Right lung (tissue), 5 donors: ENCODE results near the gene RYR2. TPM values are rescaled to one million over a fixed set of nuclear protein-coding genes. Genes with fewer than 3 reads are reported as not detected.

ENCODE experiments used
- DNase-seq, 2 donors: peaks; one replicate each; pipeline ENCODE4 v3.0.0-alpha.2; 2013
- polyA plus RNA-seq, 5 donors: library from polyadenylated mRNA; unstranded; fragments of 120-200 nt; gene quantifications; one replicate each; pipeline versions ENCODE4 v1.2.1 to v1.2.3, GENCODE V29; 2013; ENCODE audit warnings: inconsistent platforms in 1 of 5, low replicate concordance in 1 of 5; ENCODE audit not compliant: insufficient read length in 5 of 5, insufficient read depth in 1 of 5

The RYR2 gene
- polyA plus RNA-seq, 5 donors = 4.2 to 9.7 (median 7.9) TPM

- DNase-seq = peak in 1 of 2 donors; percentile 10
Observed at GRCh38 chr1:237851210-237851845, 809.3 kb downstream of the RYR2 start.

GRCh38 chr1:237852342-237852741 lies 810.4 kb downstream of the RYR2 start:
- no peak for DNase-seq

DNA sequence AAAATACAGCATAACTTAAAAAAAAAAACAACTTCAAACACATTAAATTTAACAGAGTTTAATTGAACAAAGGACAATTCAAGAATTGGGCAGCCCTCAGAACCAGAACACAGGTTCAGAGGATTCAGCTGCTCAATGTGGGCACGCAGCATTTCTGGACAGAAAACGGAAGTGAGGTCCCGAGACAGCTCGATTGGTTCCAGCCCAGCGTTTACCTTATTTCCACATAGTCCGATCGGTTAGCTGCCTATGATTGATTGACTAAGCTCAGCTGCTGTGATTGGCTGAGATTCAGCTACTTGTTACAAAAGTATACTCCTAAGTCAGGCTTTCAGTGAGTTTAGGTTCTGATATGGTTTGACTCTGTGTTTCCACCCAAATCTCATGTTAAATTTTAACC lies 815.5 kb downstream of the RYR2 start:
- DNase-seq = no peak

DNA sequence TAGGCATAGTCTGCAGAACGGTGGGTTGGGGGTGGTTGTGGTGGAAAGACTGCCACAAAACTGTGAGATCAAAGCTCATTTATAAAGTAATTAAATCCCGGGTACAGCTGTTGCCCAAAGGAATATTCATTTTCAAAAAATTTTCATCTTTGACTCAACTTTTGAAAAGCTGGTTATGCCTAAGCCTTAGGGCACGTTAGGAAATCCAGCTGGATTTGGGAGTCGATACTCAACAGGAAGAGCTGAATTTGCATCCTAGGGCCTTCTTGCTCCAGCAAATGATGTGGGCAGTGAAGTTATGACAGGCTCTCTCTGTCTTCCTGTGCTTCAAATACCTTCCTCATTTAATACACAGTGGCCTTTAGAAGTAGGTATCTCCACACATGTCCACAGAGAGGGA lies 817.0 kb downstream of the RYR2 start:
- DNase-seq = no peak

DNA sequence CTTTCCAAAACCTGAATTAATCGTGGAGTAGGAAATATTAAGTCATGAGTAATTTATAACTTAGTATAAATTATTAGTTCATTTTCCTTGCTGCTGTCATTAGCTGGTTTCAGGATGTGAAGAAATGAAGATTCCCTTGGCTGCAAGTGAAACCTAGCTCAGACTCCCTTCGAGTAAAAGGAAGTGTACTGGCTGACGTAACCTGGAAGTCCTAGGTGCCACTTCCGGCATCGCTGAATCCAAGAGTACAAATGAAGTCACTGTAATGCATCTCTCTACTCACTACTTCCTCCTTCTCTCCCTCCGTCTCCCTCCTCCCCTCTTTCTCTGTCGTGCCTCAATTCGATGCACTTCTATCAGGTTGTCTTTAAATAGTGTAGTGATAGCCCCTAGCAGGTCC lies 820.0 kb downstream of the RYR2 start:
- no peak for DNase-seq

- DNase-seq = no peak
Observed at GRCh38 chr1:237863234-237863633, 821.2 kb downstream of the RYR2 start.

DNA sequence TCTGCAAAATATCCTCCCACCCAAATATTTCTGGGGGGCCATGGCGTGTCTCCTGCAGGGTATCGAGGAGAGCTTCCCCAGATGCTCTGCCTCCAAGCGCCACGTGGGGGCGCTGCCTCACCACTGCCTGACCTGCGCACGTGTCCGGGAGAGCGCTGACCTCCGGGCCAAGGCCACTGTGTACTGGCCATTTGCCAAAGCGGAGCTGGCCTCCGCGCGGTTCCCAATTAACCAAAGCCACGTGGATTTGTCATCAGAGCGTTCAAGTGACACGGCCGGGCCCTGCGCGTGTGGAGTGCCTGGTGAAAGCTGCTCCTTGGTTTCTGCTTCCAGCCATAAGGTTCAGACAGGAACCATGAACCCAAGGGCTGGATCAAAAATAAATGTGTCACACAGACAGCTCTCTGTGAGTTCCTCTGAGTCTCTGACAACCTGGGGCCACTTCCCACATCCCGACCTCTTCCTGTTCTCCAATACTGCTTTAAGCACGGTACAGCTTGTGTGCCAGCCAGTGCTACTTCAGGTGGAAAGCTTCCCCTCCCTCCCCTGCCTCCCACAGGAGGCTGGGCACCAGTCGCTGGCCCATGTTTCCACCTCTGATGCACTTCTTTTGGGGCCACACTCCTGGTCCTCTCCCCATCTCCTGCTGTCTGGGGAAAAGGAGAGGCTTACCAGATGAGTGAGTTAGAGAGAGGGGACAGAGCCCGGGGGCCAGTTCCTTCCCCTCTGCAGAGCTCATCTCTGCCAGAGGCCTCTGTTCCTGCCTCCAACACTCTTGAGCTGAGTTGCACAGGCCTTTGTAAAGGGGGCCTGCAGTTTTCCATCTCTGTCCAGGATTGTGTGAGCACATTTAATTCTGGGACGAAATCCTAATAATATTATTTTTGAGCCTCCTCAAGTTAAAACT lies 822.6 kb downstream of the RYR2 start:
- DNase-seq = peak; percentile 54

DNA sequence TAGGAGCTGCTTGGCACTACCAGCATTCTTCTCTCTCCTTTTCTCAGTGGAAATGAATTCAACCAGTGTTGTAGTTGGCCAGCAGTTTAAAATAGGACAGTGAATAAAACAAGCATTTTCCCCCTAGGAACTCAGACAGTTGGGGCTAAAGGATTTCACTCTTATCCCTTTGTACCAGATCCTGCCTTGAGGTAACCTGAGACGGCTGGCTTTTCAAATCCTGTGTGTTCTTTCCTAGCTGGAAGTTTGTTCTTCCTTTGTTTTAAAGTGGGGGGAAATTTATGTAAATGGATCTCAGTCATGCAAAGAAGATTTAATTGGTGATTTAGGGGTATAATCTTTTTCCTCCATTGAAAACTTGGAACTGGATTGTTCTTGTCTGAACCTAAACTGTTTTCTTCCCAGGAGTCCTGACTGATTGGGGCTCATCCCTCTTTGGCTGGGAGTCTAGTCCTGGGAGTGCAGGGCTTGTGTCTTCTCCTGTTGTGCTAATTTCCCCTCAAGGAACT lies 825.5 kb downstream of the RYR2 start:
- DNase-seq = no peak

DNA sequence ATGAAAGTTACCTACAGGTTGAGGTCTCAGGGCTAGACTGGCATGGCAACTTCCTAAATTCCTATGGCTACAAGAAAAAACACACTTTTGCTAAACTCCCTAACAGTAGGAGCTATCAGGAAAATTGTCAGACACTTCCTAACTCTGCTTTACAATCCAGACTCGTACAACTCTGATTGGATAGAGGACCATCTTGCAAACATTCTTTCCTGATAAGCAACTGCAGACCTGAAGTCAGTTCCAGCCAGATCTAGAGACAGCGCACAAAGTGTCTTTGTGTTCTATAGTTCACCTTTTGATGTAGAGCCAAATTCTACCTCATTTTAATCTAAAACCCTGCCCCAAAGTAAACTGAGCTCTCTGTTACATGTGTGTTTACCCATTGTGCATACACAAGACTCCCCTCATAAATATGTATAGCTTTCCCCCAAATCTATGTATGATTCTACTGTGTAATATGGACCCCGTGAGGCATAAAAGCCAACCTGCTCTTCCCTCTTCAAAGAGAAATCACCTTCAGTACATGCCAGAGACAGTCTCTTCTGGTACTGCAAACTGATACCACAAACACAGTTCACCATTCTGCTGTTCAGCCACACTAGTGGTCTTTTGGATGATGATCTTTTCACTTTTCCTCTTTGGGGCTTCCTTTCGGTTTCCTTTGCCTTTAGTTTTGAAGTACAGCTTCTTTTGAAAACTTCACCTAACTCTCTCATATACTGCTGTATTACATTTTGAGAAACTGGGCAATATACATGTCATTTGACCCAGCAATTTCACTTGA lies 827.0 kb downstream of the RYR2 start:
- DNase-seq = peak in 1 of 2 donors; percentile 13

DNA sequence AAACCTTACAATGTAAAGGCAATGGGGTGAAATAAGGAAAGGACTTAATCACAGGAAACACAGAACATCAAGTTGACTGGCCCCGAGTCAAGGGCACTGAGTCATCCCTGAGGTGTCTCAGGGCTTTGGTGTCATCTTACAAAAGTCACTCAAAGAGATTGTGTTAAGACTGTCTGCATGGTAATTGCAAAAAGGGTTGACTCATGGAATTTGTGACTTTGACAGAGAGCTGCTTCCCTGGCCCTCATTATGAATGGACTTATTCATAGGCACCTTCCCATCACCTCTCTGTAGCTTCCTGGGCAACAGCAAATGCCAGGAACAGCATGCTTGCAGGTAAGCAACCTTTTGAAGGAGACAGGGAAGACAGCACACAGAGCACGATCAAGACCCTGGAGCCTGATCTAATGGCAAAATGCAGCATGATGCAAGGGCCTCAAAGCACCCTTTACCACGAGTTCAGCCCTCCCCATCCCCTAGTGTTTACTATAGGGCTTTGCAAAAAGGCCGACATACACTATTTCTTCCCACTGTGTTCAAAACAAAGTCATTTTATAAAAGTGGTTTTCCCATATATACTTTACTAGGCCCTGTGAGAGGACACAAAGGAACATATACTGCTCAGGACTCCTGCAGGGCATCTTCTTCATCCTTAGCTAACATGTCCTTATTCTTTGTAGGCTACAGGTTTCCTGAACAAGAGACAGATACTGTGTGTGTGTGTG lies 831.7 kb downstream of the RYR2 start:
- DNase-seq = no peak

DNA sequence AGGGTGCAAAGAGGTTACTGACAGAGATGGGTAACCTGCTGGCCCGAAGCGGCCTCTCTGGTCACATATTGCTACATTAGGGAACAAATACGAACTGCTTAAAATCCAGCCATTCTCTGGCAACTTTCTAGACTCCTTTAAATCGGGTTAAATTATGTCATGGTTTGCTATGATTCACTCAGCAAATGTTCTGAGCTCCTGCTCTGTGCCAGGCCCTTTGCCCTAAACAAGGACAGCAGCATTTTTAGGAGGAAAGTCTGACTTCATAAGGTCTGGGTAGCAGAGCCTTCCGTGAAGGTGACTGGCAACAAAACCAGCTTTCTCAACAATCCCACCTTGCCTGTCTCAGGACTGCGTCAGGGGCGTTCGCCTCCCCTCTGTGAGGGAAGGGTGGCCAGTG lies 833.3 kb downstream of the RYR2 start:
- no peak for DNase-seq

GRCh38 chr1:237877631-237878030 lies 835.6 kb downstream of the RYR2 start:
- DNase-seq = no peak

GRCh38 chr1:237878406-237878805 lies 836.4 kb downstream of the RYR2 start:
- no peak for DNase-seq

- DNase-seq = no peak
Observed at GRCh38 chr1:237879195-237879594, 837.2 kb downstream of the RYR2 start.

Other genes starting within 250 kb of the RYR2 start
- gene MTR, start 246.9 kb upstream of the RYR2 start, polyA plus RNA-seq = 10 to 100 TPM; 26.1 to 50.2 (median 42.9) TPM
- not detected for gene MT1HL1, start 37.7 kb upstream of the RYR2 start, polyA plus RNA-seq